Upper lobe of left lung (tissue), 6 donors: Measurements from ENCODE around the gene EPB41L4B. TPM values are rescaled to one million over a fixed set of nuclear protein-coding genes. Genes with fewer than 3 reads are reported as not detected.
A peak's percentile ranks its signal among the peaks of the same experiment; 100 is the strongest.

Experiments used
- ATAC-seq, 2 donors: fragments of 200-7000 bp; cut with Tn5 transposase; one replicate each; pipeline ENCODE4 v1.9.1; 2022; ENCODE audit warnings: mild to moderate bottlenecking in 2 of 2, moderate library complexity in 2 of 2; ENCODE audit not compliant: low FRiP score in 2 of 2
- DNase-seq, 2 donors: peaks; one replicate each; pipeline ENCODE4 v3.0.0-alpha.2; 2019 to 2020
- H3K27ac ChIP-seq, 4 donors: fragments of 200-600 bp; sonication (generic); one replicate each; pipeline ENCODE4 v1.5.1; 2016 to 2019
- H3K27me3 ChIP-seq, 4 donors: fragments of 200-600 bp; sonication (generic); one replicate each; pipeline ENCODE4 v1.5.1; 2017 to 2019
- H3K36me3 ChIP-seq, 4 donors: fragments of 200-600 bp; sonication (generic); one replicate each; pipeline ENCODE4 v1.5.1; 2016 to 2019
- H3K4me1 ChIP-seq, 4 donors: fragments of 200-600 bp; sonication (generic); one replicate each; pipeline ENCODE4 v1.5.1; 2018 to 2019
- H3K4me3 ChIP-seq, 4 donors: fragments of 200-600 bp; sonication (generic); one replicate each; pipeline ENCODE4 v1.5.1; 2017 to 2019; ENCODE audit warnings: mild to moderate bottlenecking in 2 of 4, moderate library complexity in 1 of 4
- H3K9me3 ChIP-seq, 4 donors: fragments of 200-600 bp; sonication (generic); one replicate each; pipeline ENCODE4 v1.5.1; 2018 to 2019
- CTCF ChIP-seq, 6 experiments: fragments of 450-650 bp in 4 of 6; fragments of 200-600 bp in 2 of 6; sonication (generic) in 2 of 6; IDR thresholded peaks; one replicate each; pipeline ENCODE4 v1.5.1; 2016 to 2019; ENCODE audit warnings: antibody characterized with exemption in 6 of 6
- EP300 ChIP-seq, 4 donors: sonication (generic); formaldehyde crosslinking; IDR thresholded peaks; one replicate each; pipeline ENCODE4 v1.5.1; 2017; ENCODE audit warnings: antibody characterized with exemption in 4 of 4, control low read depth in 2 of 4
- POLR2A ChIP-seq, 4 donors: fragments of 450-650 bp; IDR thresholded peaks; one replicate each; pipeline ENCODE4 v1.5.1; 2016 to 2017; ENCODE audit warnings: antibody characterized with exemption in 4 of 4, mild to moderate bottlenecking in 2 of 4
- POLR2AphosphoS5 ChIP-seq, 2 donors: sonication (generic); formaldehyde crosslinking; IDR thresholded peaks; one replicate each; pipeline ENCODE4 v1.5.1; 2017; ENCODE audit warnings: antibody characterized with exemption in 2 of 2
- WGBS, 2 donors: methylation state at CpG; one replicate each; pipeline ENCODE4 v1.1.5; 2017 to 2018; 5-methylcytosine and 5-hydroxymethylcytosine counted together
- total RNA-seq, 6 donors: library from RNA; depleted of rRNA in 4 of 6; stranded (reverse); fragments of >200 nt in 4 of 6; gene quantifications; one replicate each; pipeline versions ENCODE4 v1.1.0 to v1.2.1, GENCODE V29; 2016 to 2021
- donor health status: DM: no; HTN: no; CAD: no; lungs with moderate emphysema.
- donor health status: DM: no; HTN: yes; CAD: no; lungs with severe emphysema.

The EPB41L4B gene
- total RNA-seq, 6 donors from 2014 or later = 8.3 to 28.0 (median 10.9) TPM

DNA sequence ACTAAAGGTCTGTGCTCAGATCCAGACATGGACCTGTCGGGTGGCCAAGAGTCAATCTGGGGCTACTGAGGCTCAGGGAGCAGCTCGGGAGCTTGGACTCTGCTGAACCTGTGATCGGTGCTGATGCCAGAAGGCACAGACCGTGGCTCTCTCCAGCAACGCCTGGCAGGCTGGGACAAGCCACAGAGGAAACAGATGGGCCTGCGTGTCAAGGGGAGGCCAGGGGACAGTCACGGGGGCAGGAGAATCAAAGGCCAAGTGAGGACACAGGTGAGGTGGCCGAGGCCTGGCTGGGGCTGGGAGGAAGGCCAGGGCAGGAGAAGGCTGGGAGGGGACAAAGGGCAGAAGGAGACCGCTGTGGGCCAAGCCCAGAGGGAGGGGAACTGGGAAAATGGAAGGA, 43.4 kb downstream of the EPB41L4B start:
- 65 to 71% methylated on average over 9 of the region's 9 CpGs for WGBS, 2 donors
- no peak for TF ChIP-seq EP300 (IDR thresholded peaks at IDR 0.05)
- no peak for TF ChIP-seq CTCF (IDR thresholded peaks at IDR 0.05)
- TF ChIP-seq POLR2AphosphoS5 (IDR thresholded peaks at IDR 0.05) = no peak
- no peak for TF ChIP-seq POLR2A (IDR thresholded peaks at IDR 0.05)
- no peak overlapping the region for H3K4me3 ChIP-seq
- DNase-seq (peak in 1 of 2 donors; percentile 34), ATAC-seq (no peak)
- H3K36me3 ChIP-seq = no peaks in the 10 kb centered on the region
- H3K9me3 ChIP-seq = no peaks in the 10 kb centered on the region
- H3K27ac ChIP-seq = no peak overlapping the region
- H3K27me3 ChIP-seq = no peaks in the 10 kb centered on the region
- no peaks in the 10 kb centered on the region for H3K4me1 ChIP-seq

- H3K9me3 ChIP-seq = no peaks in the 10 kb centered on the region
- H3K27ac ChIP-seq = no peak overlapping the region
- H3K36me3 ChIP-seq = no peaks in the 10 kb centered on the region
- 82 to 83% methylated on average over 13 of the region's 13 CpGs for WGBS, 2 donors
- no peak overlapping the region for H3K4me3 ChIP-seq
- no peaks in the 10 kb centered on the region for H3K4me1 ChIP-seq
- no peak for TF ChIP-seq POLR2AphosphoS5 (IDR thresholded peaks at IDR 0.05)
- TF ChIP-seq POLR2A (IDR thresholded peaks at IDR 0.05) = no peak
- TF ChIP-seq EP300 (IDR thresholded peaks at IDR 0.05) = no peak
- no peak for TF ChIP-seq CTCF (IDR thresholded peaks at IDR 0.05)
- ATAC-seq (no peak), DNase-seq (no peak)
- no peaks in the 10 kb centered on the region for H3K27me3 ChIP-seq
Observed at GRCh38 chr9:109276469-109277440, 44.1 kb downstream of the EPB41L4B start.

DNA sequence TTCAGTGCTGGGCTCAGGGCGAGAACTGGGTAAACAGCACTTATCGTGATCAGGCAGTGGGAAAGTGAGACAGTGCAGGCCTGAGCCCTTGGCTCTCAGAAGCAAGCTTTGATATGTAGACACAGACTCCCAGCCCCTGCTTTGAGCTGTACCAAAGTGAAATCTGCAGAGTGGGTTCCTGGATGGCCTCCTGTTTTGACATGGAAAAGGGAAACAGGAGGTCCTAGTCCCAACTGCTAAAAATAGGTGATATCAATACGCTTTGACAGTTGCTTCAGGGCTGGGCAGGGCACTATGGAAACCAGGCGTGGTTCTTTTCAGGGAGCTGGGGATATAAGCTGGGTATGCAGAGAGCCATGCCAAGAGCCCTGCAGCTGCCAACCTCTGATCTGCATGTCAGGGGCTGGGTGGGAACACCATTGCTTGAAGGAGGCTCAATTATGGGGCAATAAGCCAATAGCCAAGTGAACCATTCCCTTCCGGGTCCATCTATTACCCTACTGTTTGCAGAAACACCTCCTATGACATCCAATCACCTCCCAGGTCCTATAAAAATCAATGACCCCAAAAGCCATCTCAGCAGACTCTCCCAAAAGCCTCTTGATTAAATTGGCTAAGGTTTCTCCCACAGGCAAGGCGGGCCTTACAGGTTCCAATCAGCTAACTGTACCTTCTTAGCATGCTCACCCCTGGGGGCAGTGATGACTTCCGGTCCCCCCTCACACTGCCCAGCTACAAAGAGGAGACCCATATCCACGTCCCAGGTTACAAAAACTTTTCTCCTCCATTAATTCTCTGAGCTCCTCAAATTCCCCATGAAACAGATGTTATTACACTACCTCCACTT, 45.8 kb downstream of the EPB41L4B start:
- H3K27me3 ChIP-seq = no peaks in the 10 kb centered on the region
- TF ChIP-seq POLR2A (IDR thresholded peaks at IDR 0.05) = no peak
- TF ChIP-seq EP300 (IDR thresholded peaks at IDR 0.05) = no peak
- no peak for TF ChIP-seq POLR2AphosphoS5 (IDR thresholded peaks at IDR 0.05)
- TF ChIP-seq CTCF (IDR thresholded peaks at IDR 0.05) = no peak
- ATAC-seq (no peak), DNase-seq (no peak)
- no peaks in the 10 kb centered on the region for H3K9me3 ChIP-seq
- no peak overlapping the region for H3K4me3 ChIP-seq
- no peaks in the 10 kb centered on the region for H3K4me1 ChIP-seq
- no peaks in the 10 kb centered on the region for H3K36me3 ChIP-seq
- no peak overlapping the region for H3K27ac ChIP-seq
- 84 to 92% methylated on average over 8 of the region's 8 CpGs for WGBS, 2 donors

GRCh38 chr9:109273869-109274268, 47.0 kb downstream of the EPB41L4B start:
- H3K27me3 ChIP-seq = no peaks in the 10 kb centered on the region
- ATAC-seq (no peak), DNase-seq (no peak)
- no peak overlapping the region for H3K27ac ChIP-seq
- H3K9me3 ChIP-seq = no peaks in the 10 kb centered on the region
- no peaks in the 10 kb centered on the region for H3K4me1 ChIP-seq
- H3K36me3 ChIP-seq = no peaks in the 10 kb centered on the region
- no peak for TF ChIP-seq EP300 (IDR thresholded peaks at IDR 0.05)
- TF ChIP-seq POLR2A (IDR thresholded peaks at IDR 0.05) = no peak
- no peak for TF ChIP-seq CTCF (IDR thresholded peaks at IDR 0.05)
- no peak for TF ChIP-seq POLR2AphosphoS5 (IDR thresholded peaks at IDR 0.05)
- no peak overlapping the region for H3K4me3 ChIP-seq
- WGBS, 2 donors = 75 to 89% methylated on average over 3 of the region's 3 CpGs
